Spleen (tissue), 13 donors: ENCODE data around the gene STAG1. TPM values are rescaled to one million over a fixed set of nuclear protein-coding genes. Genes with fewer than 3 reads are reported as not detected.
"Not testable (repeated sequence)": the region's sequence is repeated elsewhere in the genome, so short reads cannot be mapped to it uniquely, and the experiment has no call there.

Experiments
- DNase-seq: peaks from one replicate; pipeline ENCODE4 v3.0.0-alpha.2; 2020
- H3K27ac ChIP-seq, 8 donors: fragments of 200-600 bp; sonication (generic) in 7 of 8; 1 replicate in 4 of 8; 2 replicates in 4 of 8; pipeline versions ENCODE4 v1.5.0 to v1.8.0; 2016 to 2021; ENCODE audit warnings: inconsistent platforms in 4 of 8, mild to moderate bottlenecking in 4 of 8, moderate library complexity in 1 of 8
- H3K27me3 ChIP-seq, 7 donors: fragments of 200-600 bp; sonication (generic) in 6 of 7; replicated peaks in 1 of 7; 1 replicate in 4 of 7; 2 replicates in 3 of 7; pipeline versions ENCODE4 v1.5.0 to v1.8.0; 2016 to 2021; ENCODE audit warnings: inconsistent platforms in 3 of 7, mild to moderate bottlenecking in 1 of 7
- H3K36me3 ChIP-seq, 6 donors: fragments of 200-600 bp; sonication (generic) in 5 of 6; 1 replicate in 4 of 6; 2 replicates in 2 of 6; pipeline versions ENCODE4 v1.5.0 to v1.8.0; 2016 to 2021; ENCODE audit warnings: inconsistent platforms in 2 of 6
- H3K4me1 ChIP-seq, 6 donors: fragments of 200-600 bp; sonication (generic) in 5 of 6; 1 replicate in 3 of 6; 2 replicates in 3 of 6; pipeline versions ENCODE4 v1.5.0 to v1.8.0; 2016 to 2021; ENCODE audit warnings: inconsistent platforms in 3 of 6
- H3K4me3 ChIP-seq, 8 donors: fragments of 200-600 bp; sonication (generic) in 7 of 8; 1 replicate in 4 of 8; 2 replicates in 4 of 8; pipeline versions ENCODE4 v1.5.0 to v1.8.0; 2016 to 2021; ENCODE audit warnings: inconsistent platforms in 4 of 8, mild to moderate bottlenecking in 4 of 8, moderate library complexity in 2 of 8
- H3K9me3 ChIP-seq, 8 donors: fragments of 200-600 bp; sonication (generic) in 7 of 8; 1 replicate in 4 of 8; 2 replicates in 4 of 8; pipeline versions ENCODE4 v1.5.0 to v1.8.0; 2016 to 2021; ENCODE audit warnings: inconsistent platforms in 4 of 8
- POLR2A ChIP-seq, 3 donors: fragments of 450-650 bp; IDR thresholded peaks; one replicate each; pipeline ENCODE4 v1.5.1; 2017; ENCODE audit warnings: antibody characterized with exemption in 3 of 3, mild to moderate bottlenecking in 1 of 3
- POLR2AphosphoS5 ChIP-seq, 3 donors: sonication (generic); formaldehyde crosslinking; IDR thresholded peaks; one replicate each; pipeline ENCODE4 v1.5.1; 2017; ENCODE audit warnings: antibody characterized with exemption in 3 of 3
- WGBS, 5 donors: extraction: QIAGEN DNeasy Blood & Tissue Kit in 3 of 5; methylation state at CpG; one replicate each; pipeline versions ENCODE4 v1.1.5 to v1.1.7; 2013 to 2018; 5-methylcytosine and 5-hydroxymethylcytosine counted together
- intact Hi-C: fragments of 100-400 bp; cut with DNase I; formaldehyde crosslinking; loops from one replicate; pipeline ENCODE4 v1.15.0; 2023; ENCODE audit warnings: low total_unique reads
- long read RNA-seq, 2 donors: transcript quantifications; one replicate each; lab custom pipeline, GENCODE V29; 2026
- polyA plus RNA-seq, 3 donors: library from polyadenylated mRNA; stranded (reverse); fragments of 200-250 nt; gene quantifications; one replicate each; pipeline ENCODE4 v1.2.1, GENCODE V29; 2013
- total RNA-seq, 7 donors: library from RNA; depleted of rRNA in 3 of 7; stranded (reverse); fragments of >200 nt in 3 of 7; fragmentation: NEBNext Ultra II Directional in 4 of 7; extraction: Animal tissue kit (Norgen Biotek cat#: 25700) in 4 of 7; gene quantifications; one replicate each; pipeline versions ENCODE4 v1.1.0 to v1.2.1, GENCODE V29; 2016 to 2021
- TF ChIP-seq, protein P1 (sequence below), 11 experiments: fragments of 200-600 bp in 7 of 11; fragments of 450-650 bp in 4 of 11; sonication (generic) in 4 of 11; IDR thresholded peaks in 8 of 11; conservative IDR thresholded peaks in 3 of 11; 1 replicate in 7 of 11; 2 replicates in 4 of 11; pipeline versions ENCODE4 v1.4.0 to v1.8.0; 2016 to 2021; ENCODE audit warnings: antibody characterized with exemption in 11 of 11, inconsistent platforms in 4 of 11, mild to moderate bottlenecking in 1 of 11
- donor health status: healthy with polysubstance abuse.
- donor health status: DM: no; HTN: no; CAD: no; lungs with moderate emphysema.
- donor health status: DM: no; HTN: no; CAD: no.
- donor health status: Bipolar disorder and iron deficiency.
- donor health status: healthy.
- donor health status: DM: no; HTN: no; CAD: no.
- donor health status: DM: yes; HTN: yes; CAD: no.

STAG1 gene
- total RNA-seq (10 to 100 TPM; 40.0 to 61.6 (median 51.9) TPM), polyA plus RNA-seq (1 to 10 TPM; 7.2 to 9.2 (median 8.5) TPM)
- long read RNA-seq, donor 1 = 0 reads
- long read RNA-seq, donor 2, full-length matches to known transcripts = 3 of 3 reads
- long read RNA-seq, donor 2, partial matches to known transcripts = 0 of 3 reads
- long read RNA-seq, donor 2, other reads (novel, unspliced or antisense) = 0 of 3 reads

DNA sequence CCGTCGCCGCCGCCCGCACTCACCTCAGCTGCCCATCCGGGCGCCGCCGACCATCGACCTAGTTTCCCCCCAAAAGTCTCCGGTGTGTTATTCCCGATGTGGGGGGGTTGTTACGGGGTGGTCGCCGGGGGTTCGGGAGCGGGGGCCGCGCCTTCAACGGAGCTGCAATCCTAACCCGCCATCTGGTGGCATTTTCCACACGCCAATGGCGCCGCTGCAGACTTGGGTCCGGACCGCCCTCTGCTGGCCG lies at the start of gene STAG1:
TSS of gene STAG1 (minus strand) at position 207 of the 250 bp plus-strand sequence. CDS start 121,480 bp downstream, outside the sequence.
- 0 to 1% (median 1%) methylated on average over 12 to 27 of the region's 27 CpGs; no CpG with 5 or more reads in 1 of the 5 donors for WGBS, 5 donors
- intact Hi-C loops = loop anchor here (5.0 to 10.0 kb wide), 5 partner anchors 110 to 675 kb away; partner anchors contain the start of genes MSL2, NCK1 and PCCB

DNA sequence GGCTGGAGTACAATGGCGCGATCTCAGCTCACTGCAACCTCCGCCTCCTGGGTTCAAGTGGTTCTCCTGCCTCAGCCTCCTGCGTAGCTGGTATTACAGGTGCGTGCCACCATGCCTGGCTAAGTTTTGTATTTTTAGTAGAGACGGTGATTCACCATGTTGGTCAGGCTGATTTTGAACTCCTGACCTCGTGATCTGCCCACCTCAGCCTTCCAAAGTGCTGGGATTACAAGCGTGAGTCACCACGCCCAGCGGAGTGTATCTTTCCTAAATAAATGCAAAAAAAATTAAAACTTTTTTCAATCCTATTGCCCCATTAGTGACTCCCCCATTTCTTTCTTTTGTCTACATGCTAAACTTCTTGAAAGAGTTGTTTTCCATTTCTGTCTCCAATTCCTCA lies 49.0 kb upstream of the STAG1 start:
- DNase-seq, intact Hi-C loops, H3K27me3 ChIP-seq, H3K4me1 ChIP-seq, H3K27ac ChIP-seq, H3K9me3 ChIP-seq, H3K36me3 ChIP-seq, H3K4me3 ChIP-seq: not testable (repeated sequence)
- 90 to 95% (median 94%) methylated on average over 10 of the region's 10 CpGs for WGBS, 5 donors

More for the DNA sequence above, at the start of gene STAG1:
- Histone ChIP-seq H3K4me3 (peak within 1 kb of the TSS; percentile 54 to 90 (median 60)), H3K27me3 (no peaks in the 10 kb centered on the region), H3K36me3 (no peaks in the 10 kb centered on the region), H3K9me3 (no peaks in the 10 kb centered on the region), H3K4me1 (peaks cover 30 to 60% (median 45%) of the 10 kb centered on the region in 6 donors), H3K27ac (peak within 1 kb of the TSS; percentile 95 to 100 (median 98))
- no peak for DNase-seq
- TF ChIP-seq POLR2A (IDR thresholded peaks at IDR 0.05) (peak in 1 of 3 donors; percentile 45), POLR2AphosphoS5 (IDR thresholded peaks at IDR 0.05) (peak in 1 of 3 donors; percentile 96)
- TF ChIP-seq, protein P1, sequence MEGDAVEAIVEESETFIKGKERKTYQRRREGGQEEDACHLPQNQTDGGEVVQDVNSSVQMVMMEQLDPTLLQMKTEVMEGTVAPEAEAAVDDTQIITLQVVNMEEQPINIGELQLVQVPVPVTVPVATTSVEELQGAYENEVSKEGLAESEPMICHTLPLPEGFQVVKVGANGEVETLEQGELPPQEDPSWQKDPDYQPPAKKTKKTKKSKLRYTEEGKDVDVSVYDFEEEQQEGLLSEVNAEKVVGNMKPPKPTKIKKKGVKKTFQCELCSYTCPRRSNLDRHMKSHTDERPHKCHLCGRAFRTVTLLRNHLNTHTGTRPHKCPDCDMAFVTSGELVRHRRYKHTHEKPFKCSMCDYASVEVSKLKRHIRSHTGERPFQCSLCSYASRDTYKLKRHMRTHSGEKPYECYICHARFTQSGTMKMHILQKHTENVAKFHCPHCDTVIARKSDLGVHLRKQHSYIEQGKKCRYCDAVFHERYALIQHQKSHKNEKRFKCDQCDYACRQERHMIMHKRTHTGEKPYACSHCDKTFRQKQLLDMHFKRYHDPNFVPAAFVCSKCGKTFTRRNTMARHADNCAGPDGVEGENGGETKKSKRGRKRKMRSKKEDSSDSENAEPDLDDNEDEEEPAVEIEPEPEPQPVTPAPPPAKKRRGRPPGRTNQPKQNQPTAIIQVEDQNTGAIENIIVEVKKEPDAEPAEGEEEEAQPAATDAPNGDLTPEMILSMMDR (IDR thresholded peaks at IDR 0.05 in 8 of 11, conservative IDR thresholded peaks at IDR 0.05 in 3 of 11) = peak in 4 of 11 experiments; percentile 98 to 100 (median 100)

DNA sequence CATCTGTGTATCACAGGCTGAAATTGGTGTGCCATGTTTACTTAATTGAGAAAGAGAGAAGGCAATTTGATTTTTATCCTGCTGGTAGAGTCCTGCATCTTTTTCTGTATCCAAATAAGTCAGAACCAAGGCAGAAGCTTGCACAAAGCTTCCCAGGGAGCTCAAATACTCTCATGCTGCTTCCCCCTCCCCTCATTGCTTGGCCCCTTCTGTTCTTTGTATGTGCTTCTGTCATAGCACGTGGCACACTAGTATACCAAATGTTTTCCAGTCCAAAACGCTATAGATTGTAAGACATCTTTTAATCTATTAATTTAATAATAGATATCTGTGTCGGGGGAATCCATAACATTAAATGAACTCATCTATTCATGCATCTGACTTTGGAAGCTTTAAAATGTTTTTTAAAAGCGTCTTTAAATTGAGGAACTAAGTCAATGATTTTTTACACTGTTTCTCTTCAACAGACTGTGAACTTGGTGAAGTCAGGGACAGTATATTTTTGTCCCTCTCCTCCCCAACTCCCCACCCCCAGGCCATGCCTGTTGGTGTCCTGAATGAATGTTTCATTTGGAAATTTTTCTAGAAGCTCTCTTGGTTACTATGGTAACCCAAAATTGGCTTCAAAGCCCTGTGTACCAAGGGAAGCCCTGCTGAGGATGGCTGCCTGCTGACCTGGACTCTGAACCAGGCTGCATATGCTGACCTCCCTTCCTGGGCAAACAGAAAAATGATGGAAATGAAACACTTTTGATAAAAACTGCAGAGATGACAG lies 40.6 kb upstream of the STAG1 start:
- WGBS, 5 donors = 46 to 53% (median 53%) methylated on average over 4 of the region's 4 CpGs
- TF ChIP-seq, protein P1 (IDR thresholded peaks at IDR 0.05 in 8 of 11, conservative IDR thresholded peaks at IDR 0.05 in 3 of 11) = no peak
- no peak for TF ChIP-seq POLR2A (IDR thresholded peaks at IDR 0.05)
- no peak for TF ChIP-seq POLR2AphosphoS5 (IDR thresholded peaks at IDR 0.05)
- no peak for DNase-seq

DNA sequence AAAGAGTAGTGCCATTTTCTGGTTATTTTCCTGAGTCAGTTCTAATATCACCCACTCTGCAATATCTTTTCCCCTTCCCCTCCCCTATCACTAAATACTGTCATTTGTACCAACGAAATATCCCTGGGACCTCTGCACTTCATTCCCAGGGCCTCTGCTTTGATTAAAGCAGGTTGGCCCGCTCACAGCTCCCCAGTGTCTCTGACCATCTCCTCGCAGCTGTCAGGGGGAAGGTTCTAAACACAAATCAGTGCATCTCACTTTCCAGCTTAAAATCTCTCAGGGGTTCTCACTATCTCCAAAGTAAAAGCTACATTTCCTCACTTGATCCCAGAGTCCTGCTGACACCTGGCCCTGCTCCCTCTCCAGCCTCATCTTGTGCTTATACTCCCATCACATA lies 38.6 kb upstream of the STAG1 start:
- intact Hi-C loops = no loop called here
- Histone ChIP-seq H3K4me1 (peaks cover 0 to 17% (median 7%) of the 10 kb centered on the region in 6 donors), H3K27me3 (no peaks in the 10 kb centered on the region), H3K9me3 (no peaks in the 10 kb centered on the region), H3K36me3 (no peaks in the 10 kb centered on the region), H3K4me3 (no peak overlapping the region), H3K27ac (no peak overlapping the region)
- DNase-seq = no peak
- no peak for TF ChIP-seq POLR2AphosphoS5 (IDR thresholded peaks at IDR 0.05)
- no peak for TF ChIP-seq POLR2A (IDR thresholded peaks at IDR 0.05)
- TF ChIP-seq, protein P1 (IDR thresholded peaks at IDR 0.05 in 8 of 11, conservative IDR thresholded peaks at IDR 0.05 in 3 of 11) = no peak
- 76 to 91% (median 84%) methylated on average over 3 of the region's 3 CpGs for WGBS, 5 donors

More for the DNA sequence above, 40.6 kb upstream of the STAG1 start:
- H3K27me3 ChIP-seq = no peaks in the 10 kb centered on the region
- H3K4me1 ChIP-seq = peaks cover 0 to under 1% (median 0%) of the 10 kb centered on the region in 6 donors
- intact Hi-C loops = no loop called here
- no peaks in the 10 kb centered on the region for H3K36me3 ChIP-seq
- H3K9me3 ChIP-seq = no peaks in the 10 kb centered on the region
- no peak overlapping the region for H3K4me3 ChIP-seq
- no peak overlapping the region for H3K27ac ChIP-seq
